ENCODE measurements around the gene MAN1B1. TPM values are rescaled to one million over a fixed set of nuclear protein-coding genes. Genes with fewer than 3 reads are reported as not detected.

Gene MAN1B1
- total RNA-seq, 1 donor from 2014 or later, result 34.1 TPM

GRCh38 chr9:137140151-137141012 is 53.6 kb downstream of the MAN1B1 start:
- TF ChIP-seq CTCF (IDR thresholded peaks at IDR 0.05) (no peak), POLR2A (IDR thresholded peaks at IDR 0.05) (no peak), POLR2AphosphoS5 (IDR thresholded peaks at IDR 0.05; ENCODE audit: insufficient read depth in 1 of 2, low read depth in 1 of 2) (no peak)
- Histone ChIP-seq H3K36me3 (no peaks in the 10 kb centered on the region), H3K27ac (no peak overlapping the region), H3K9me3 (no peaks in the 10 kb centered on the region), H3K4me3 (no peak overlapping the region), H3K4me1 (peaks cover 11% of the 10 kb centered on the region), H3K27me3 (no peaks in the 10 kb centered on the region)
- intact Hi-C loops (cut with DNase I), result no loop called here
- DNase-seq (ENCODE audit: extremely low spot score in 2 of 2), result no peak

- Histone ChIP-seq H3K27ac (no peak overlapping the region), H3K9me3 (no peaks in the 10 kb centered on the region), H3K4me1 (peaks cover 11% of the 10 kb centered on the region), H3K27me3 (no peaks in the 10 kb centered on the region), H3K4me3 (no peak overlapping the region), H3K36me3 (no peaks in the 10 kb centered on the region)
- TF ChIP-seq POLR2AphosphoS5 (IDR thresholded peaks at IDR 0.05; ENCODE audit: insufficient read depth in 1 of 2, low read depth in 1 of 2), result no peak
- no peak for TF ChIP-seq POLR2A (IDR thresholded peaks at IDR 0.05)
- intact Hi-C loops (cut with DNase I), result no loop called here
- DNase-seq (ENCODE audit: extremely low spot score in 2 of 2), result no peak
These were observed 54.4 kb downstream of the MAN1B1 start for GRCh38 chr9:137141050-137141810.

GRCh38 chr9:137141976-137142936 is 55.5 kb downstream of the MAN1B1 start:
- no peaks in the 10 kb centered on the region for H3K36me3 ChIP-seq
- no peaks in the 10 kb centered on the region for H3K9me3 ChIP-seq
- H3K27ac ChIP-seq, result no peak overlapping the region
- DNase-seq (ENCODE audit: extremely low spot score in 2 of 2), result no peak
- H3K4me1 ChIP-seq, result peaks cover 11% of the 10 kb centered on the region
- H3K27me3 ChIP-seq, result no peaks in the 10 kb centered on the region
- TF ChIP-seq POLR2AphosphoS5 (IDR thresholded peaks at IDR 0.05; ENCODE audit: insufficient read depth in 1 of 2, low read depth in 1 of 2) (no peak), POLR2A (IDR thresholded peaks at IDR 0.05) (no peak), CTCF (IDR thresholded peaks at IDR 0.05) (no peak)
- no peak overlapping the region for H3K4me3 ChIP-seq
- intact Hi-C loops (cut with DNase I), result no loop called here

- Histone ChIP-seq H3K27me3 (no peaks in the 10 kb centered on the region), H3K9me3 (no peaks in the 10 kb centered on the region), H3K27ac (no peak overlapping the region), H3K4me3 (no peak overlapping the region), H3K36me3 (no peaks in the 10 kb centered on the region), H3K4me1 (peaks cover 6% of the 10 kb centered on the region)
- TF ChIP-seq CTCF (IDR thresholded peaks at IDR 0.05) (no peak), POLR2AphosphoS5 (IDR thresholded peaks at IDR 0.05; ENCODE audit: insufficient read depth in 1 of 2, low read depth in 1 of 2) (no peak), POLR2A (IDR thresholded peaks at IDR 0.05) (no peak)
- intact Hi-C loops (cut with DNase I), result no loop called here
- no peak for DNase-seq (ENCODE audit: extremely low spot score in 2 of 2)
These were observed 56.7 kb downstream of the MAN1B1 start for GRCh38 chr9:137143459-137143858.
